ENCODE data around the gene TMEM178A.

Gene TMEM178A

GRCh38 chr2:39755466-39755865, 89.7 kb downstream of the TMEM178A start:
- TF ChIP-seq CTCF (IDR thresholded peaks at IDR 0.05; ENCODE audit: low read depth, low read length, missing control alignments) = no peak
- DNase-seq (ENCODE audit: low read depth) = no peak
- no peak overlapping the region for H3K4me3 ChIP-seq (ENCODE audit: low read depth, low read length)

GRCh38 chr2:39757156-39757555, 91.4 kb downstream of the TMEM178A start:
- no peak for TF ChIP-seq CTCF (IDR thresholded peaks at IDR 0.05; ENCODE audit: low read depth, low read length, missing control alignments)

GRCh38 chr2:39762448-39762847, 96.7 kb downstream of the TMEM178A start:
- H3K4me3 ChIP-seq (ENCODE audit: low read depth, low read length) = no peak overlapping the region
- TF ChIP-seq CTCF (IDR thresholded peaks at IDR 0.05; ENCODE audit: low read depth, low read length, missing control alignments) = no peak
- DNase-seq (ENCODE audit: low read depth) = no peak

More at GRCh38 chr2:39757156-39757555, 91.4 kb downstream of the TMEM178A start:
- H3K4me3 ChIP-seq (ENCODE audit: low read depth, low read length) = no peak overlapping the region
- no peak for DNase-seq (ENCODE audit: low read depth)

Data from GM12864 (cell line).